Measurements from ENCODE around the gene SPIRE2.
"Not testable (repeated sequence)": the region's sequence is repeated elsewhere in the genome, so short reads cannot be mapped to it uniquely, and the experiment has no call there.

Gene SPIRE2, protein sequence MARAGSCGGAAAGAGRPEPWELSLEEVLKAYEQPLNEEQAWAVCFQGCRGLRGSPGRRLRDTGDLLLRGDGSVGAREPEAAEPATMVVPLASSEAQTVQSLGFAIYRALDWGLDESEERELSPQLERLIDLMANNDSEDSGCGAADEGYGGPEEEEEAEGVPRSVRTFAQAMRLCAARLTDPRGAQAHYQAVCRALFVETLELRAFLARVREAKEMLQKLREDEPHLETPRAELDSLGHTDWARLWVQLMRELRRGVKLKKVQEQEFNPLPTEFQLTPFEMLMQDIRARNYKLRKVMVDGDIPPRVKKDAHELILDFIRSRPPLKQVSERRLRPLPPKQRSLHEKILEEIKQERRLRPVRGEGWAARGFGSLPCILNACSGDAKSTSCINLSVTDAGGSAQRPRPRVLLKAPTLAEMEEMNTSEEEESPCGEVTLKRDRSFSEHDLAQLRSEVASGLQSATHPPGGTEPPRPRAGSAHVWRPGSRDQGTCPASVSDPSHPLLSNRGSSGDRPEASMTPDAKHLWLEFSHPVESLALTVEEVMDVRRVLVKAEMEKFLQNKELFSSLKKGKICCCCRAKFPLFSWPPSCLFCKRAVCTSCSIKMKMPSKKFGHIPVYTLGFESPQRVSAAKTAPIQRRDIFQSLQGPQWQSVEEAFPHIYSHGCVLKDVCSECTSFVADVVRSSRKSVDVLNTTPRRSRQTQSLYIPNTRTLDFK

GRCh38 chr16:89828199-89828869 lies at the start of gene SPIRE2:
SPIRE2 (plus strand) TSS chr16:89828475; CDS start chr16:89828551, 76 bp downstream.
- DNase-seq: peak; percentile 70

DNA sequence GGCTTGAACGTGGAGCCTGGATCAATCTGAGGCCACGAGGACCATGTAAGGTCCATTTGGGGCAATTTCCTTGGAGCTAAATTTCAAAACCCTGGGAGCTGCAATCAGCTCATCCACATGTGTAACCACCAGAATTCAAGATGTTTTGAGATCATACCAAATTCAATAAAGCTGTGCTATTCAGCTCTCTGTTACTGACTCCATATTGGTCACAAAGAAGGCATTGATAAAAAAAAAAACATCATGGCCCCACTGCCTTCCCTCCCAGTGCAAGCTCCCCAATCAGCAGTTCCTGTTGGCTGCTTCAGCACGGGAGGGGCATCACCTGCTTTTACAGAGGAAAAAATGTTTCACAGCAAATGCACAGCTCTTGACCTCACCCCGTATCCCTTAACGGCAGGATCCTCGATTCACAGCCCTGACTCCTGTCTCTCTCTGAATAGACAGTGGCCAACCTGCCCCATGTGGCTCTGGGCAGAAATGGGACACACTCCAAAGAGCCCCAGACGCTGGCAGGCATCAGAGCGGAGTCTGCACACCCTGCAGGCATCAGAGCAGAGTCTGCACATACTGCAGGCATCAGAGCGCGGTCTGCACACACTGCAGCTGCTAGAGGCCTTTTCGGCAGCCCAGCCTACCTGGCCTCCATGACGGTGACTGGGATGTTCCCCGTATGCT lies 48.9 kb upstream of the SPIRE2 start:
- DNase-seq: no peak

- no peak for DNase-seq
These were observed 48.4 kb upstream of the SPIRE2 start for GRCh38 chr16:89779909-89780305.

DNA sequence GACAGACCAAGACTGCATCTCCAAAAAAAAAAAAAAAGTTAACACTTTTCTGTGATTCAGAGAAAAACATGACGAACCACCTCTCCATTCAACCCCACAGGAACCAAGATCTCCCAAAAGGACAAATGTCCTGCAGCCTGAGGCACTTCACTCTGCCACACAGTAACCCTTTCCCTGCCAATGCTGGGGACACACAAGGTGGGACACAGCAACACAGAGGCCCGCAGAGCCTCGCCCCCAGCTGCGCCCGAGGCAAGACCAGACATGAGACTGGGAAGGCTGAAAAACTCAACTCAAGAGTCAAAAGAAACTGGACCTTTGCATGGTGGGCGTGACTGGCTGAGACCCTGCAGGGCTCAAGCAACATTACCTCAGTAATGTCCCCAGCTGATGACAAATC lies 45.8 kb upstream of the SPIRE2 start:
- no peak for DNase-seq

DNA sequence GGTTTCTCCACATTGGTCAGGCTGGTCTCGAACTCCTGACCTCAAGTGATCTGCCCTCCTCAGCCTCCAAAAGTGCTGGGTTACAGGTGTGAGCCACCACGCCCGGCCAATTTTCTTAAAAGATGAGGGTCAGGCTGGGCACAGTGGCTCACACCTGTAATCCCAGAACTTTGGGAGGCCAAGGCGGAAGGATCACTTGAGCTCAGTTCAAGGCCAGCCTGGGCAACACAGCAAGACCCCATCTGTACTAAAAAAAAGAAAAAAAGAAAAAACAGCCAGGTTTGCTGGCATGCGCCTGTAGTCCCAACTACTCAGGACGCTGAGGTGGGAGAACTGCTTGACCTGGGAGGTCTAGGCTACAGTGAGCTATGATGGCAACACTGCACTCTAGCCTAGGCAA lies 44.3 kb upstream of the SPIRE2 start:
- not testable (repeated sequence) for DNase-seq

DNA sequence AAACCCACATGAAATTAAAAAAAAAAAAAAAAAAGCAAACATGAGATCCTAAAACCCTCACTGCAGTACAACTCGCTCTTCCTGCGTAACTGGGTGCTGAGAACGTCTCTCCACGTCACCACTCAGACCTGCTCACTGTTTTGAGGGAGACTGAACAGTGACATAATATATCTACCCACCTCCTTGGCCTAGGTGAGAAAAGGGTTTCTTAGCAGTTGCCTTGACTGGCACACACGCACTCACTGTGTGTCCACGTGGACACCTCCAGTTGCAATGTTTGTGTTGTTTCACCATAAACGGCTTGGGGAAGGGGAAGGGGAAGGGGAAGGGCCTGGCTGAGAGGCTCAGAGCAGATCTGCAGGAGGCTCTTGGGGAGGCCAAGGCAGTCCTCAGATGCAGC lies 43.9 kb upstream of the SPIRE2 start:
- no peak for DNase-seq

GRCh38 chr16:89785523-89786155 lies 42.6 kb upstream of the SPIRE2 start:
- DNase-seq: no peak

- DNase-seq: no peak
These were observed 41.6 kb upstream of the SPIRE2 start for GRCh38 chr16:89786474-89787364.

GRCh38 chr16:89787365-89787805 lies 40.9 kb upstream of the SPIRE2 start:
- DNase-seq: no peak

- DNase-seq: no peak
These were observed 36.8 kb upstream of the SPIRE2 start for GRCh38 chr16:89791278-89791995.

DNA sequence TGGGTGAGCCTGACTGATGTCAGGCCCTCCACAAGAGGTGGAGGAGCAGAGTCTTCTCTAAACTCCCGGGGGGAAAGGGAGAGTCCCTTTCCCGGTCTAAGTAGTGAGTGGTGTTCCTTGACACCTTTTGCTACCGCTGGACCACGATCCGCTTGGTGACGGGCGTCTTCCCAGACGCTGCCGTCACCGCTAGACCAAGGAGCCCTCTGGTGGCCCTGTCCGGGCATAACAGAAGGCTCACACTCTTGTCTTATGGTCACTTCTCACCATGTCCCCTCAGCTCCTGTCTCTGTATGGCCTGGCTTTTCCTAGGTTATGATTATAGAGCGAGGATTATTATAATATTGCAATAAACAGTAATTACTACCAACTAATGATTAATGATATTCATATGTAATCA lies 35.2 kb upstream of the SPIRE2 start:
- DNase-seq: peak; percentile 49

DNA sequence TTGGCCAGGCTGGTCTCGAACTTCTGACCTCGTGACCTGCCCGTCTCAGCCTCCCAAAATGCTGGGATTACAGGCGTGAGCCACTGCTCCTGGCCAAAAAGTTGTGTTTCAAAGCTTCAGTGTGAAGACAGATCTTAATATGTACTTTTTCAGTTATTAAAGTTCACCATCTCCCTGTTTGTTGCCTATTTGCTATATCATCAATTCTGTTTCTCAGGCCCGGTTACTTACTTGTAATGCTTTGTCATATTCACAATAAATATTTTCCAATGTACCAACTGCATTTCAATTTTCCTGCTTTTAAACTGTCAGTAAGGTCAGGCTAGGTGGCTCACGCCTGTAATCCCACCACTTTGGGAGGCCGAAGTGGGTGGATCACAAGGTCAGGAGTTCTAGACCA lies 34.3 kb upstream of the SPIRE2 start:
- DNase-seq: no peak

GRCh38 chr16:89795676-89796075 lies 32.6 kb upstream of the SPIRE2 start:
- DNase-seq: no peak

DNA sequence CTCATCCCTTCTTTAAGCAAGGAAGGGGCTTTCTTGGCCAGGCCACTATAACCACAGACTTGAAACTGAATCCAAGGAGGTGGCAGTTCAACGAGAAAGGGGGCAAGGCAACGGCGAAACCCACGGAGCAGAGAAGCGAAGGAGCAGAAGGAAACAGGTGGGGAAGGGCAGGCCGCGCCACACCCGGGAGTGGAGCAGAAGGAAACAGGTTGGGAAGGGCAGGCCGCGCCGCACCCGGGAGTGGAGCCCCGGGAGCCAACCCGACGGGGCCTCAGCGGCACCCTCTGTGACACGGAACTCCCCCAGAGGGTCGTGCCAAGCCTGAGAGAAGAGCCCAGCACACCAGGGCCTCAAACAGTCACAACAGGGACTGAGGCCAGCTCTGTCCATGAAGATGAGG lies 32.2 kb upstream of the SPIRE2 start:
- DNase-seq: no peak

DNA sequence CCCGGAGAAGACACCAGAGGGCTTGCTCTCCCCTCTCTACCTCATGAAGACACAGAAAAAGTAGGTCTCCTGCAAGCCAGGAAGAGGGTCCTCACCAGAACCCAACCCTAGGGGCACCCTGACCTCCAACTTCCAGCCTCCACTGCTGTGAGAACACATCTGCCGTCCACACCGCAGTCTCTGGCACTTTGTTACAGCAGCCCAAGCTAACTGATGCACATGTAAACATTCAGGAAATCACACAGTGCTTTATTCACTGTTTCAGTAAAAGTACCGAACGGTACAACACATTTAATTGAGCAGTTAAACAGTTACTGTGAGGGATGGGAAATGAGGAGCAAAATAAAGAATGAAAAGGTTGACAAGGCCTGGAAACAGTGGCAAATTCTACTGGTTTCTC lies 30.1 kb upstream of the SPIRE2 start:
- DNase-seq: no peak

DNA sequence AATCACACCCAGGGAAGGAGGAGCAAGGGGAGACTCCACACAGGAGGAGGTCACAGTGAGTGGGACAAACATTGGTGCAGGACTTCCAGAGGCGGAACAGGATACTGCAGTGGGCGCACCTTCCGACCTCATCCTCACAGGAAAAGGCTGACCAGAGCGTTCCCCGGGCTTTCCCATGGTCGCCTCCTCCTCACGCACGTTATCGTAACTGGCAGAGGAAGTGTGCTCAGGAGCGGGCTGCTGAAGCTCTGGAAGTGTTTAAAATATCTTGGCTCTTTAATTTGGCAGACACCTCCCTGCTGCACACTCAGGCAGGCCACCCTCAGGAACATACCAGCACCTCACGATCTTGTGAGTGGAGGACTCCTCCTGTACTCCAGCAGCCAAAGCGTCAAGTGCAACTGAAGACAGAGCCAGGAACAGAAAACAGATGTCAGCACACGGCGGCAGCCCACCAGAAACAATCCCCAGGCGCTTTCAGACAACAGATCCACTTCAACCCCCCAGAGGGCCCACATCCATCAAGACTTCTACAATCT lies 29.4 kb upstream of the SPIRE2 start:
- DNase-seq: no peak

GRCh38 chr16:89801800-89802199 lies 26.5 kb upstream of the SPIRE2 start:
- no peak for DNase-seq

- no peak for DNase-seq
These were observed 23.0 kb upstream of the SPIRE2 start for GRCh38 chr16:89805136-89805905.

DNA sequence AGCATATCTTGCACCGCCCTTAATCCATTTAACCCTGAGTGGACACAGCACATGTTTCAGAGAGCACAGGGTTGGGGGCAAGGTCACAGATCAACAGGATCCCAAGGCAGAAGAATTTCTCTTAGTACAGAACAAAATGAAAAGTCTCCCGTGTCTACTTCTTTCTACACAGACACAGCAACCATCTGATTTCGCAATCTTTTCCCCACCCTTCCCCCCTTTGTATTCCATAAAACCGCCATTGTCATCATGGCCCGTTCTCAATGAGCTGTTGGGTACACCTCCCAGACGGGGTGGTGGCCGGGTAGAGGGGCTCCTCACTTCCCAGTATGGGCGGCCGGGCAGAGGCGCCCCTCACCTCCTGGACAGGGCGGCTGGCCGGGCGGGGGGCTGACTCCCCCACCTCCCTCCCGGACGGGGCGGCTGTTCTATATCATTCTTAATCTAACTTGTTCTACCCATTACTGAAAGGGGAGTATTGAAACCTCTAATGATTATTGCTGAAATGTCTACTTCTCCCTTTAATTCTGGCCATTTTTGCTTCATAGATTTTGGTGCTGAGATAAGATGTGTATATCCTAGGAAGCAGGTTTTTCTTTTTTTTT lies 21.6 kb upstream of the SPIRE2 start:
- DNase-seq: not testable (repeated sequence)

Data from activated CD4-positive, CD25-positive, alpha-beta regulatory T cell treated with anti-CD3 and anti-CD28 coated beads, Interleukin-2, amount 50 U/mL, for 72 hours (primary cell).